HG03571 (cell line): Measurements from ENCODE around the gene PDZD4.
"Not testable (repeated sequence)": the region's sequence is repeated elsewhere in the genome, so short reads cannot be mapped to it uniquely, and the experiment has no call there.

Experiments
- ATAC-seq: cut with Tn5 transposase; IDR thresholded peaks from one replicate; pipeline ENCODE4 v1.9.1; 2021; ENCODE audit not compliant: unreplicated experiment

Gene PDZD4

GRCh38 chrX:153844509-153845082, 14.3 kb upstream of the PDZD4 start:
- no peak for ATAC-seq

- no peak for ATAC-seq
These were observed 6.6 kb upstream of the PDZD4 start for GRCh38 chrX:153836921-153837320.

- no peak for ATAC-seq
These were observed 2.4 kb upstream of the PDZD4 start for GRCh38 chrX:153832728-153833127.

- no peak for ATAC-seq
These were observed 1.2 kb upstream of the PDZD4 start for GRCh38 chrX:153831429-153832150.

GRCh38 chrX:153830640-153831428, 490 bp upstream of the PDZD4 start:
- no peak for ATAC-seq

- no peak for ATAC-seq
These were observed 870 bp downstream of the PDZD4 start for GRCh38 chrX:153829549-153829798.

GRCh38 chrX:153828723-153829548, 1.4 kb downstream of the PDZD4 start:
- no peak for ATAC-seq

- ATAC-seq: no peak
These were observed 2.0 kb downstream of the PDZD4 start for GRCh38 chrX:153828308-153828707.

GRCh38 chrX:153827903-153828302, 2.4 kb downstream of the PDZD4 start:
- ATAC-seq: no peak

- ATAC-seq: no peak
These were observed 3.3 kb downstream of the PDZD4 start for GRCh38 chrX:153827016-153827415.

- no peak for ATAC-seq
These were observed 5.3 kb downstream of the PDZD4 start for GRCh38 chrX:153825042-153825441.

GRCh38 chrX:153824348-153824747, 6.0 kb downstream of the PDZD4 start:
- no peak for ATAC-seq

- ATAC-seq: no peak
These were observed 9.3 kb downstream of the PDZD4 start for GRCh38 chrX:153821066-153821465.

- no peak for ATAC-seq
These were observed 9.7 kb downstream of the PDZD4 start for GRCh38 chrX:153820601-153821000.

- no peak for ATAC-seq
These were observed 10.8 kb downstream of the PDZD4 start for GRCh38 chrX:153819384-153820040.

GRCh38 chrX:153818571-153819383, 11.6 kb downstream of the PDZD4 start:
- no peak for ATAC-seq

GRCh38 chrX:153818064-153818463, 12.3 kb downstream of the PDZD4 start:
- ATAC-seq: not testable (repeated sequence)

GRCh38 chrX:153816831-153817690, 13.3 kb downstream of the PDZD4 start:
- no peak for ATAC-seq
